K562 (cell line): Measurements from ENCODE around the gene FTH1. TPM values are rescaled to one million over a fixed set of nuclear protein-coding genes. Genes with fewer than 3 reads are reported as not detected.

Experiments
- ATF3 ChIP-seq, 2 experiments: fragments of 450-650 bp in 1 of 2; sonication (generic) in 1 of 2; formaldehyde crosslinking in 1 of 2; IDR thresholded peaks in 1 of 2; conservative IDR thresholded peaks in 1 of 2; 2 replicates each; pipeline versions ENCODE4 v1.6.1 to v1.8.1; 2016 to 2023; ENCODE audit warnings: mild to moderate bottlenecking in 2 of 2, moderate library complexity in 2 of 2, inconsistent platforms in 1 of 2, missing genetic modification reagents in 1 of 2
- BHLHE40 ChIP-seq: IDR thresholded peaks from 2 replicates; pipeline ENCODE4 v1.6.1; 2011; ENCODE audit warnings: low read length, improper control_type of control experiment
- CXXC5 ChIP-seq: fragments of 250-450 bp; sonication (Bioruptor Pico); IDR thresholded peaks from 2 replicates; pipeline ENCODE4 v1.8.0; 2022; ENCODE audit warnings: inconsistent platforms, mild to moderate bottlenecking, moderate library complexity
- EP300 ChIP-seq: IDR thresholded peaks from 2 replicates; pipeline ENCODE4 v1.6.1; 2012; ENCODE audit warnings: low read length, improper control_type of control experiment
- GTF2A2 ChIP-seq: IDR thresholded peaks from 2 replicates; pipeline ENCODE4 v1.6.1; 2016; ENCODE audit warnings: mild to moderate bottlenecking, missing genetic modification characterization, missing compliant biosample characterization
- HDAC8 ChIP-seq: fragments of 450-650 bp; IDR thresholded peaks from 2 replicates; pipeline ENCODE4 v1.6.1; 2016; ENCODE audit warnings: mild to moderate bottlenecking, missing genetic modification characterization, moderate library complexity, missing compliant biosample characterization
- HMBOX1 ChIP-seq: sonication (generic); IDR thresholded peaks from 2 replicates; pipeline ENCODE4 v1.6.1; 2016
- ILF3 ChIP-seq: fragments of 450-650 bp; IDR thresholded peaks from 2 replicates; pipeline ENCODE4 v1.6.1; 2018; ENCODE audit warnings: antibody characterized with exemption, mild to moderate bottlenecking, moderate library complexity, borderline replicate concordance
- JUND ChIP-seq, 2 experiments: IDR thresholded peaks; 2 replicates in 1 of 2; 3 replicates in 1 of 2; pipeline ENCODE4 v1.6.1; 2011; ENCODE audit warnings: borderline replicate concordance in 2 of 2, low read depth in 2 of 2, low read length in 2 of 2, improper control_type of control experiment in 1 of 2, missing biosample characterization in 1 of 2, missing genetic modification characterization in 1 of 2, missing genetic modification reagents in 1 of 2
- L3MBTL2 ChIP-seq: fragments of 450-650 bp; IDR thresholded peaks from 2 replicates; pipeline ENCODE4 v1.6.1; 2016; ENCODE audit warnings: mild to moderate bottlenecking, moderate library complexity
- MYBL2 ChIP-seq, 2 experiments: fragments of 450-650 bp in 1 of 2; sonication (generic) in 1 of 2; formaldehyde crosslinking in 1 of 2; IDR thresholded peaks; 2 replicates each; pipeline versions ENCODE4 v1.6.1 to v1.8.1; 2017 to 2022; ENCODE audit warnings: borderline replicate concordance in 1 of 2, inconsistent platforms in 1 of 2, low read depth in 1 of 2, mild to moderate bottlenecking in 1 of 2, missing genetic modification reagents in 1 of 2, moderate library complexity in 1 of 2
- PHB2 ChIP-seq: fragments of 450-650 bp; IDR thresholded peaks from 2 replicates; pipeline ENCODE4 v1.6.1; 2017; ENCODE audit warnings: low read depth
- RFX7 ChIP-seq: fragments of 250-450 bp; sonication (Bioruptor Pico); IDR thresholded peaks from 2 replicates; pipeline ENCODE4 v1.5.1; 2021; ENCODE audit warnings: mild to moderate bottlenecking
- SIN3A ChIP-seq, 2 experiments: fragments of 150-350 bp in 1 of 2; IDR thresholded peaks; 2 replicates each; pipeline ENCODE4 v1.6.1; 2011 to 2016; ENCODE audit warnings: borderline replicate concordance in 2 of 2, low read depth in 2 of 2, low read length in 2 of 2, mild to moderate bottlenecking in 2 of 2, moderate library complexity in 2 of 2; ENCODE audit not compliant: control insufficient read depth in 1 of 2
- TAL1 ChIP-seq: fragments of 450-650 bp; IDR thresholded peaks from 2 replicates; pipeline ENCODE4 v1.6.1; 2016; ENCODE audit warnings: mild to moderate bottlenecking
- TCF15 ChIP-seq: fragments of 250-450 bp; sonication (Bioruptor Pico); IDR thresholded peaks from 2 replicates; pipeline ENCODE4 v1.8.0; 2022; ENCODE audit warnings: moderate library complexity, mild to moderate bottlenecking, inconsistent platforms
- THRB ChIP-seq: fragments of 450-650 bp; formaldehyde crosslinking; conservative IDR thresholded peaks from 2 replicates; pipeline ENCODE4 v1.4.0; 2022; ENCODE audit warnings: mild to moderate bottlenecking, missing genetic modification characterization
- TRIM25 ChIP-seq: fragments of 450-650 bp; IDR thresholded peaks from 2 replicates; pipeline ENCODE4 v1.7.0; 2016; ENCODE audit warnings: borderline replicate concordance
- ZNF217 ChIP-seq: sonication (generic); formaldehyde crosslinking; IDR thresholded peaks from 2 replicates; pipeline ENCODE4 v1.8.0; 2022; ENCODE audit warnings: mild to moderate bottlenecking, missing genetic modification reagents
- ZNF707 ChIP-seq: fragments of 250-450 bp; sonication (Bioruptor Pico); conservative IDR thresholded peaks from 2 replicates; pipeline ENCODE4 v1.8.0; 2022; ENCODE audit warnings: inconsistent platforms, mild to moderate bottlenecking, moderate library complexity
- ZNF75A ChIP-seq: fragments of 450-650 bp; formaldehyde crosslinking; IDR thresholded peaks from 2 replicates; pipeline ENCODE4 v1.4.0; 2020; ENCODE audit warnings: mild to moderate bottlenecking
- polyA plus RNA-seq, 8 experiments: library from polyadenylated mRNA; depleted of rRNA in 4 of 8; stranded (reverse) in 5 of 8; unstranded in 3 of 8; fragments of >200 nt; fragmentation: Nextera tagmentation in 2 of 8; fragmentation: Illumina TruSeq in 1 of 8; extraction: Ambion mirVana in 2 of 8; extraction: Trizol in 1 of 8; gene quantifications; 2 replicates each; pipeline versions ENCODE4 v1.2.1 to v1.2.3, GENCODE V29; 2011 to 2014; ENCODE audit warnings: inconsistent platforms in 1 of 8, missing spikeins in 1 of 8
- total RNA-seq, 7 experiments: library from RNA; depleted of rRNA in 6 of 7; stranded (reverse); fragments of >200 nt in 6 of 7; fragmentation: Illumina TruSeq in 2 of 7; extraction: Trizol in 2 of 7; gene quantifications; 2 replicates each; pipeline versions ENCODE4 v1.2.1 to v1.2.3, GENCODE V29; 2011 to 2021; ENCODE audit warnings: low replicate concordance in 1 of 7

The FTH1 gene
- total and polyA plus RNA-seq, 9 of the 15 experiments (the other 6 are each of a cell fraction or from before 2014, with no cell fraction given): 370 to 3,146 (median 802) TPM

- TF ChIP-seq MYBL2 (IDR thresholded peaks at IDR 0.05; ENCODE audit: low read depth) (no peak), MYBL2 (CRISPR knock-in tag; IDR thresholded peaks at IDR 0.05; ENCODE audit: borderline replicate concordance) (no peak), TRIM25 (no peak), HDAC8 (tag) (no peak), RFX7 (CRISPR knock-in tag) (no peak), BHLHE40 (0 out of 2 replicates have a peak, but pooled peaks have one; percentile 5), ILF3 (no peak), JUND (IDR thresholded peaks at IDR 0.05; ENCODE audit: borderline replicate concordance, low read depth, low read length) (peak; percentile 95), JUND (tag; IDR thresholded peaks at IDR 0.05; ENCODE audit: borderline replicate concordance, low read depth, low read length) (peak; percentile 91), TAL1 (peak; percentile 2; the same call in 1 of the 2 replicates), SIN3A (IDR thresholded peaks at IDR 0.05; ENCODE audit: borderline replicate concordance in 2 of 2, control insufficient read depth in 1 of 2, low read depth in 2 of 2, low read length in 2 of 2) (no peak), HMBOX1 (no peak), ZNF75A (CRISPR knock-in tag) (no peak), L3MBTL2 (peak; percentile 45; the same call in 1 of the 2 replicates), ZNF217 (CRISPR knock-in tag) (no peak), GTF2A2 (tag) (no peak), TCF15 (CRISPR knock-in tag) (no peak), ATF3 (IDR thresholded peaks at IDR 0.05) (peak; percentile 100), ATF3 (CRISPR knock-in tag; conservative IDR thresholded peaks at IDR 0.05) (peak; percentile 82; the same call in 1 of the 2 replicates), THRB (CRISPR knock-in tag) (peak; percentile 63; the same call in 1 of the 2 replicates), ZNF707 (CRISPR knock-in tag) (no peak), CXXC5 (CRISPR knock-in tag) (peak; percentile 85), PHB2 (no peak), EP300 (peak; percentile 96)
Observed at GRCh38 chr11:61949169-61950034, 18.0 kb downstream of the FTH1 start (continued).
